SH-SY5Y (cell line): ENCODE results near the gene IGF1.

Experiments used
- GATA2 ChIP-seq: IDR thresholded peaks from 2 replicates; pipeline ENCODE4 v1.6.1; 2011; ENCODE audit warnings: mild to moderate bottlenecking, low read depth, low read length
- GATA3 ChIP-seq: IDR thresholded peaks from 2 replicates; pipeline ENCODE4 v1.6.1; 2011; ENCODE audit warnings: low read depth, mild to moderate bottlenecking, low read length, moderate library complexity

GRCh38 chr12:102429211-102430154 lies 50.9 kb downstream of the IGF1 start:
- TF ChIP-seq GATA3 = no peak
- TF ChIP-seq GATA2 = no peak
